ENCODE results near the gene CXorf66. TPM values are rescaled to one million over a fixed set of nuclear protein-coding genes. Genes with fewer than 3 reads are reported as not detected.

The CXorf66 gene
- total RNA-seq, 1 experiment from 2014 or later, result not detected

DNA sequence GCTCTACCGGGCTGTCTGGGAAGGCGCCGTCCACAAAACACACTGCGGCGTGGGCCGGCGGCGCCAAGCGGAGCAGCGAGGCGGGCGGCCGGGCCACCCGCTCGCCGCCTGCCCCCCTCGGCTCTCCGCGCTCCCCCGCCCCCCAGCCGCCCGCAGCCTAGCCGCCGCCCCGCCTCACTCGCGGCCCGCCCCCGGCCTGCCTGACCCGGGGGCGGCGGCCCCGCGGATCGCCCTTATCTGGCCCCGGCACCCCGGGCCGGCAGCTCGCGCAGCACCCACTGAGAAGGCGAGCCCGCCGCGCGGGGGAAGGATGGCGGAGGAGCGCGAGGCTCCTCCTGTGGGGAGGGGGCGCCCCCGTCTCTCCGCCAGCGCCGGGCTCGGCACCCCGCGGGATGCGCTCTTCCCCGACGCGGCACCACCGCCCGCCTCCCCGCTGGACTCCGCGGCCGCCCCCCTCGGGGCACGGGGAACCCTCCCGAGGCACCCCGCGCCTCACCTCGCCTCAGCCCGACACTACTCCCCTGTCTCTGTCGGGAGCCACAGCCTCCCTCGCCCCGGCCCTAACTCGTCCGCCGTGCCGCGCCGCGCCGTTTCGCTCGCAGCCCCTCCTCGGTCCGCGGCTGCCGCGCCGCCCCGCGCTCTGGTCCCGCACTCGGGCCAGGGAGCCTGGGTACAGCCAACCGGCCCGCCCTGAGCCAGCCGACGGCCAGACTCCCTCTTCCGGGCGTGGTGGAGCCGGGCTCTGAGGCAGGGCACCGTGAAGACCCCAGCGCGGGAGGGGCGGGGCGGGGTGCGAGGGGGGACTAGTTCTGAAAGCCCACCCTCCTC, 33.0 kb downstream of the CXorf66 start:
- Histone ChIP-seq H3K4me1 (ENCODE audit: control insufficient read depth in 1 of 2, insufficient read depth in 2 of 2, low read length in 2 of 2) (peaks cover 6 to 20% of the 10 kb centered on the region in 2 experiments), H3K36me3 (ENCODE audit: control insufficient read depth in 1 of 2, insufficient read depth in 2 of 2, low read length in 2 of 2) (no peaks in the 10 kb centered on the region), H3K79me2 (ENCODE audit: insufficient read depth, low read length) (peaks cover 21% of the 10 kb centered on the region), H3K9ac (ENCODE audit: low read length) (peak overlapping the region; percentile 70), H3K27ac (ENCODE audit: low read depth, low read length) (peak overlapping the region; percentile 84), H3K9me2 (ENCODE audit: insufficient read depth) (no peaks in the 10 kb centered on the region), H4K20me1 (ENCODE audit: insufficient read depth) (no peaks in the 10 kb centered on the region), H3K4me3 (replicated peaks in 1 of 2; ENCODE audit: low read depth in 1 of 2, low read length in 2 of 2) (peak overlapping the region; percentile 59 to 66), H3K9me3 (ENCODE audit: control insufficient read depth in 1 of 2, insufficient read depth in 1 of 2, low read depth in 1 of 2, low read length in 2 of 2) (no peaks in the 10 kb centered on the region), H3K4me2 (ENCODE audit: low read length) (peak overlapping the region; percentile 80), H2AFZ (ENCODE audit: low read depth, low read length, poor library complexity, severe bottlenecking) (no peak overlapping the region), H3K27me3 (ENCODE audit: insufficient read depth, low read length) (no peaks in the 10 kb centered on the region)
- ChIA-PET POLR2A (no interaction called here), RAD21 (ENCODE audit: low non-redundant PET in 1 of 2, low total read pairs in 2 of 2, uncharacterized antibody in 2 of 2, unreplicated experiment in 2 of 2) (no interaction called here), CTCF (no interaction called here)
- peak; percentile 62 for ATAC-seq
- intact Hi-C loops (cut with micrococcal nuclease), result no loop called here
- TF ChIP-seq POLR2AphosphoS5 (IDR thresholded peaks at IDR 0.05; ENCODE audit: low read depth, low read length), result peak; percentile 11; the same call in 1 of the 2 replicates
- TF ChIP-seq POLR2A (IDR thresholded peaks at IDR 0.05; ENCODE audit: borderline replicate concordance, extremely low read depth, insufficient read depth, insufficient read length), result peak; percentile 1
- TF ChIP-seq TCF7L2 (IDR thresholded peaks at IDR 0.05; ENCODE audit: borderline replicate concordance, extremely low read depth, insufficient read depth, insufficient read length), result no peak
- no peak for TF ChIP-seq EZH2 (IDR thresholded peaks at IDR 0.05)
- no peak for TF ChIP-seq ZNF274 (IDR thresholded peaks at IDR 0.05; ENCODE audit: low read depth, low read length)
- no peak for TF ChIP-seq CTCF (IDR thresholded peaks at IDR 0.05 in 2 of 3, conservative IDR thresholded peaks at IDR 0.05 in 1 of 3; ENCODE audit: borderline replicate concordance in 1 of 3, insufficient read depth in 1 of 3, low read depth in 2 of 3, low read length in 2 of 3)
- no peak for TF ChIP-seq CBX3 (IDR thresholded peaks at IDR 0.05; ENCODE audit: low read depth)
- no peak for TF ChIP-seq SP1 (IDR thresholded peaks at IDR 0.05; ENCODE audit: low read depth)
- TF ChIP-seq, protein P1, sequence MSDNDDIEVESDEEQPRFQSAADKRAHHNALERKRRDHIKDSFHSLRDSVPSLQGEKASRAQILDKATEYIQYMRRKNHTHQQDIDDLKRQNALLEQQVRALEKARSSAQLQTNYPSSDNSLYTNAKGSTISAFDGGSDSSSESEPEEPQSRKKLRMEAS (IDR thresholded peaks at IDR 0.05), result no peak
- peak; percentile 17; the same call in 1 of the 2 replicates for TF ChIP-seq ZFX (IDR thresholded peaks at IDR 0.05)
- TF ChIP-seq JUND (IDR thresholded peaks at IDR 0.05), result no peak
- no peak for TF ChIP-seq FOSL1 (IDR thresholded peaks at IDR 0.05; ENCODE audit: low read depth)
- 0 out of 2 replicates have a peak, but pooled peaks have one; percentile 3 for TF ChIP-seq SIN3A (IDR thresholded peaks at IDR 0.05; ENCODE audit: low read depth)
- no peak for TF ChIP-seq CEBPB (IDR thresholded peaks at IDR 0.05; ENCODE audit: low read depth)
- no TSS peak for BruUV-seq (replicated peaks)
- DNase-seq (ENCODE audit: low read depth, low spot score), result no peak
